LNCaP clone FGC (cell line): ENCODE data around the gene RASGRP3.

Experiments used
- DNase-seq: peaks from one replicate; pipeline ENCODE4 v3.0.0-alpha.2; 2011; ENCODE audit warnings: low read depth
- H3K4me3 ChIP-seq: 2 replicates; pipeline ENCODE4 v1.5.1; 2011; ENCODE audit warnings: mild to moderate bottlenecking, low read depth, low read length, control low read depth
- TF ChIP-seq, protein P1 (sequence below): IDR thresholded peaks from 2 replicates; pipeline ENCODE4 v1.5.1; 2012; ENCODE audit warnings: mild to moderate bottlenecking; ENCODE audit not compliant: control insufficient read depth, insufficient read depth; ENCODE audit errors: extremely low read depth

RASGRP3 gene

DNA sequence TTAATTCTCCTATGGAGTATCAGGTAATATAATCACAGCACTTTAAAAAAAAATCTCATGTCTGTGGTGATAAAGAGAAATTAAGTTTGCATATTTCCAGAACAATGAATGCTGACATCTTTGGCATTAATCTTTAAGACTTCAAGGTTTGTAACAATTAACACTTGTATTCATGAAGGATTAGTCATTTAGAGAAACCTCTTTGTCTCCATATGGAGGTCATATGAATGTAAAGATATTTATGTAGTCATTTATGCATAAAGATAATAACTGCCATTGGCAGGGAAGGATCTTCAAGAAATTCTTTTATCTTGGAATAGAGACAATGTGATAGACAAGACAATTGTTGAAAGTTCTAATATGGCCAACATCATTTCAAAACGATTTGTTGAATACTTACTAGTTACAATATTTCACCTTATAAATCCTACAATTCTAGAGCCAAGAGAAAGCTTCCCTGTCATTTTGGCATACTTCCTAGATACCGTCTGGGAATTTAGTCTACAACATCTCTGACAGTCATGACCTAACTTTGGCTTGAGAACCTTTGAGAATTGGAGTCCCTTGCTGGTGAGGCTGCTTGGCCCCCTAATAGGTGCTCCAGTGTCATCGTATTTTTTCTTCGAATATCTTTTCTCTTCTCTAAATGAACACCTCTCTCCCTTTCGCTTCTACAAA, 33.6 kb downstream of the RASGRP3 start:
- DNase-seq, result no peak
- H3K4me3 ChIP-seq, result no peak overlapping the region
- TF ChIP-seq, protein P1, sequence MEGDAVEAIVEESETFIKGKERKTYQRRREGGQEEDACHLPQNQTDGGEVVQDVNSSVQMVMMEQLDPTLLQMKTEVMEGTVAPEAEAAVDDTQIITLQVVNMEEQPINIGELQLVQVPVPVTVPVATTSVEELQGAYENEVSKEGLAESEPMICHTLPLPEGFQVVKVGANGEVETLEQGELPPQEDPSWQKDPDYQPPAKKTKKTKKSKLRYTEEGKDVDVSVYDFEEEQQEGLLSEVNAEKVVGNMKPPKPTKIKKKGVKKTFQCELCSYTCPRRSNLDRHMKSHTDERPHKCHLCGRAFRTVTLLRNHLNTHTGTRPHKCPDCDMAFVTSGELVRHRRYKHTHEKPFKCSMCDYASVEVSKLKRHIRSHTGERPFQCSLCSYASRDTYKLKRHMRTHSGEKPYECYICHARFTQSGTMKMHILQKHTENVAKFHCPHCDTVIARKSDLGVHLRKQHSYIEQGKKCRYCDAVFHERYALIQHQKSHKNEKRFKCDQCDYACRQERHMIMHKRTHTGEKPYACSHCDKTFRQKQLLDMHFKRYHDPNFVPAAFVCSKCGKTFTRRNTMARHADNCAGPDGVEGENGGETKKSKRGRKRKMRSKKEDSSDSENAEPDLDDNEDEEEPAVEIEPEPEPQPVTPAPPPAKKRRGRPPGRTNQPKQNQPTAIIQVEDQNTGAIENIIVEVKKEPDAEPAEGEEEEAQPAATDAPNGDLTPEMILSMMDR, result no peak

DNA sequence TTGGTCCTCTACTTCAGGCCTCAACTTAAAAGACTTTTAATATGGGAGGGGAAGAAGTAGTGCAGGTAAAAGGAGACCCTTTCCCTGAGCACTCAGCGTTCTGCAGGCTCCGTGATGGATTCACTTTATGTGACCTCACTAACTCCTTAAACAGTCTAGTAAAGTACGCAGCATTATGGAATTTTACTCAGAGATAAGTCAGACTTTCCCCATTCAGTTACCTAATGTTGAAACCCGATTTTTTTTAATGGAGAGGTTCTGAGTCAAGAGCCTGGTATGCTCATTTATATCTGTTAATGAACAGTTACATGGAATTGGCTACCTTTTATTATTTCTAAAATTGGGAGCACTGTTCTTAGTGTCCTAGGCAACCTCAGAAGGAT, 34.1 kb downstream of the RASGRP3 start:
- TF ChIP-seq, protein P1, result no peak
- H3K4me3 ChIP-seq, result no peak overlapping the region
- DNase-seq, result no peak

DNA sequence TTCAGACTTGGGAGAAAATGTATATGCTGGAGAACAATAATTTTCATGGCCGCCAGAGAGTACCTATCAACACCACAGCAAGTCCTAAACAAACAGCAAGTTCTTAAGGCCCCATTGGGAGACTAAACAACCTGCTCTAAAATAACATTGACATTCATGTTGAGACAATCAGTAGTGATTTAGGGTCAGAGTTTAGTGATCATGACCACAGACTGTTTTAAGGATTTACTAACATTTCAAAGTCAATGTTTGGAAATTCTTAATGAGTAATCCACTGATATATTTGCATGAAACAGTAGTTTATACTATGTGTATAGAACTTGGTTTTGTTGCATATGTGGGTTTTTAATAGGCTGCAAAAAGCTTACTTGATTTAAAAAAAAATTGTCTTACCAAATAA, 34.7 kb downstream of the RASGRP3 start:
- DNase-seq, result no peak
- TF ChIP-seq, protein P1, result no peak
- H3K4me3 ChIP-seq, result no peak overlapping the region

DNA sequence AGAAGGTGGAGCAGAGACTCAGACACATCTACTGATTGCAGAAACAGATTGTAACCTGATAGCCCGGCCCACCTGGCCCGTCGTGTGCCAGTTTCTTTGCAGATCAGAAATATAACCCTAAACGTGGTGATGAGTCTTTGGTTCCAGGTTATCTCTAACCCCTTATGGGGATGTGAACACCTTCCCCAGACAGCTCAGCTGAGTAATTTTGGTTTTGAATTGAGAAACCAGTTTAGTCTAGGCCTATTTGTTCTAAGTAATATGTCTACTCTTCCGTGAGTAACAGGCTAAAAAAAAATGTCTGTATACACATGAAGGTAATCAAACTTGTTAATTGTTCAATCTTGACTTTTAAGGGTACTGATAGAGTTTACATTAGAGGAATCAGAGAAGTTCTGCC, 35.7 kb downstream of the RASGRP3 start:
- TF ChIP-seq, protein P1, result no peak
- DNase-seq, result no peak
- H3K4me3 ChIP-seq, result no peak overlapping the region

DNA sequence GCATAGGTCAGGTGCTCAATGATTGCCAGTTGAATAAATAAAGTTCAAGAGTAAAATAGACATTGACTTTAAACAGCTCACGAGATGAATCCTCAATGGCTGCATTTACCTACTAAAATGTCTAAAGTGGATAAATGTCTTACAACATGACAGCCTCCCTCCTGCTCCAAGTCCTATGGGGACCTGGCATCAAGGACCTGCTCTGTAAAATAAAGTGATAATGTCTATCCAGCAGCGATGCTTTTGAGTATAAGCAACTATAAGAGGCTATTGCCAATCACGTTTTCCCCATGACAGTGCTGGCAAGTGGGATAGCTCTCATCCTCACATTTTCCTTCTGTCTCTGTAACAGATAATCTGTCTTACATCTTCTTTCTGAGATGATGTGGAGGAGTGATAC, 37.0 kb downstream of the RASGRP3 start:
- no peak for DNase-seq
- no peak overlapping the region for H3K4me3 ChIP-seq
- TF ChIP-seq, protein P1, result no peak

DNA sequence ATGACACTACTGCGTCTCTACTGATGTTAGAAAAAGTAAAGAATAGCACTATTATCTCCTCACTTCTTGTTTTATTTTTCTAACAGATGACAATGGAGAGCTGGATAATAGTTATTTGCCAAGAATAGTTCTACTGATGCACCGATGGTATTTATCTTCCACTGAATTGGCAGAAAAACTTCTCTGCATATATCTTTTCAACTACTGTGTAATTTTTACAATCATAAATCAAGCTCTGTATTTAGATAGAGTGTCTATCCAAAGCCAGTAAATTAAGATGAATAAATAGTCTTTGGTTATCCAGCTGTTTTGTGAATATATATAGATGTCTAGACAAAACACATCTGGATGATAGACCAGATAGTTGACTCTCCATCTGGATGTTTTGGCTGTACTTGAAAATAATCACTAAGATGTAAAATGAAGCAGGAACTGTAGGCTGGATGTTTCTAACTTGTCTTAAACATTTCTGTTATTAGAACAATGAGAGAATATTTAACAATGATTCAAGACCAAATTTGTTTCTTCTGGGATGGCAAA, 40.1 kb downstream of the RASGRP3 start:
- TF ChIP-seq, protein P1, result no peak
- no peak overlapping the region for H3K4me3 ChIP-seq
- DNase-seq, result no peak

DNA sequence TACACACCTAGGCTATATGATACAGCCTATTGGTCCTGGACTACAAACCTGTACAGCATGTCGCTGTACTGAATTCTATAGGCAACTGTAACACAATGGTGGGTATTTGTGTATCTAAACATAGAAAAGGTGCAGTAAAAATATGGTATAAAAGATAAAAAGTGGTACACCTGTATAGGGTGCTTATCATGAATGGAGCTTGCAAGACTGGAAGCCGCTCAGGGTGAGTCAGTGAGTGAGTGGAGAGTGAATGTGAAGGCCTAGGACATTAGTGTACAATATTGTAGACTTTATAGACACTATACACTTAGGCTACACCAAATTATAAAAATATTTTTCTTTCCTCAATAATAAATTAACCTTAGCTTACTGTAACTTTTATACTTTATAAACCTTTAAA, 41.8 kb downstream of the RASGRP3 start:
- no peak overlapping the region for H3K4me3 ChIP-seq
- DNase-seq, result no peak
- TF ChIP-seq, protein P1, result no peak
